Ovary (tissue), 9 donors: ENCODE data around the gene SCYGR4. TPM values are rescaled to one million over a fixed set of nuclear protein-coding genes. Genes with fewer than 3 reads are reported as not detected.

Experiments used
- DNase-seq, 5 donors: peaks; one replicate each; pipeline ENCODE4 v3.0.0-alpha.2; 2019 to 2020
- H3K27ac ChIP-seq, 2 donors: fragments of 200-600 bp; one replicate each; pipeline versions ENCODE4 v1.5.1 to v1.8.0; 2019 to 2022
- H3K27me3 ChIP-seq: fragments of 200-600 bp; one replicate; pipeline ENCODE4 v1.8.0; 2022
- H3K36me3 ChIP-seq: fragments of 200-600 bp; sonication (generic); one replicate; pipeline ENCODE4 v1.5.1; 2019
- H3K4me1 ChIP-seq: one replicate; pipeline ENCODE4 v1.8.1; 2013; ENCODE audit warnings: mild to moderate bottlenecking, moderate library complexity; ENCODE audit not compliant: insufficient read depth
- H3K4me3 ChIP-seq: fragments of 200-600 bp; sonication (generic); one replicate; pipeline ENCODE4 v1.5.1; 2017
- H3K9me3 ChIP-seq, 2 donors: fragments of 200-600 bp in 1 of 2; sonication (generic) in 1 of 2; one replicate each; pipeline versions ENCODE4 v1.5.1 to v1.8.1; 2013 to 2019; ENCODE audit warnings: mild to moderate bottlenecking in 1 of 2, moderate library complexity in 1 of 2
- CTCF ChIP-seq, 3 donors: fragments of 450-650 bp in 2 of 3; fragments of 200-600 bp in 1 of 3; IDR thresholded peaks; one replicate each; pipeline versions ENCODE4 v1.5.1 to v1.8.0; 2016 to 2022; ENCODE audit warnings: antibody characterized with exemption in 3 of 3, mild to moderate bottlenecking in 1 of 3
- EP300 ChIP-seq: sonication (generic); formaldehyde crosslinking; IDR thresholded peaks from one replicate; pipeline ENCODE4 v1.6.1; 2017; ENCODE audit warnings: antibody characterized with exemption
- POLR2A ChIP-seq: fragments of 450-650 bp; IDR thresholded peaks from one replicate; pipeline ENCODE4 v1.6.1; 2017; ENCODE audit warnings: antibody characterized with exemption, mild to moderate bottlenecking, moderate library complexity
- WGBS, 3 donors: extraction: QIAGEN DNeasy Blood & Tissue Kit in 1 of 3; methylation state at CpG; one replicate each; pipeline versions ENCODE4 v1.1.5 to v1.1.7; 2013 to 2017; 5-methylcytosine and 5-hydroxymethylcytosine counted together
- intact Hi-C, 4 donors: fragments of 100-400 bp; cut with DNase I; formaldehyde crosslinking; loops; one replicate each; pipeline versions ENCODE4 v1.11.0 to v1.15.1; 2022 to 2023
- polyA plus RNA-seq, 2 donors: library from polyadenylated mRNA; stranded (reverse); fragments of 200-250 nt in 1 of 2; fragments of 350-450 nt in 1 of 2; fragmentation: Illumina TruSeq in 1 of 2; extraction: RNeasy Lipid Tissue Mini Kit (QIAGEN cat#74804) in 1 of 2; gene quantifications; one replicate each; pipeline ENCODE4 v1.2.3, GENCODE V29; 2013 to 2014
- total RNA-seq, 7 donors: library from RNA; depleted of rRNA in 2 of 7; stranded (reverse); fragments of >200 nt in 2 of 7; fragmentation: NEBNext Ultra II Directional in 3 of 7; extraction: Animal tissue kit (Norgen Biotek cat#: 25700) in 3 of 7; gene quantifications; one replicate each; pipeline versions ENCODE4 v1.1.0 to v1.2.4, GENCODE V29; 2016 to 2023
- donor health status: DM: no; HTN: no; CAD: no; lungs with moderate emphysema.
- donor health status: DM: no; HTN: no; CAD: no.
- donor health status: Bipolar disorder and iron deficiency.
- donor health status: DM: yes; HTN: yes; CAD: no.
- donor health status: DM: no; HTN: no; CAD: no.
- donor health status: DM: yes; HTN: yes; CAD: no.

The SCYGR4 gene
- total and polyA plus RNA-seq, 9 donors = not detected

- TF ChIP-seq CTCF (IDR thresholded peaks at IDR 0.05) = no peak
- no peak for TF ChIP-seq EP300
- no peak for TF ChIP-seq POLR2A
- intact Hi-C loops = no loop called here
- no peak for DNase-seq
- Histone ChIP-seq H3K9me3 (no peaks in the 10 kb centered on the region), H3K4me3 (no peak overlapping the region), H3K36me3 (no peaks in the 10 kb centered on the region), H3K27ac (no peak overlapping the region), H3K27me3 (no peaks in the 10 kb centered on the region), H3K4me1 (no peaks in the 10 kb centered on the region)
- WGBS, 3 donors = 79 to 83% (median 81%) methylated on average over 3 of the region's 3 CpGs
These were observed 14.9 kb upstream of the SCYGR4 start for GRCh38 chr2:227602358-227602757.

- no peak for DNase-seq
- Histone ChIP-seq H3K36me3 (no peaks in the 10 kb centered on the region), H3K4me1 (no peaks in the 10 kb centered on the region), H3K27me3 (no peaks in the 10 kb centered on the region), H3K4me3 (no peak overlapping the region), H3K9me3 (no peaks in the 10 kb centered on the region), H3K27ac (no peak overlapping the region)
- intact Hi-C loops = no loop called here
- TF ChIP-seq CTCF (IDR thresholded peaks at IDR 0.05) = no peak
- TF ChIP-seq EP300 = no peak
- no peak for TF ChIP-seq POLR2A
- 36 to 61% (median 57%) methylated on average over 1 of the region's 1 CpG for WGBS, 3 donors
These were observed 10.8 kb upstream of the SCYGR4 start for GRCh38 chr2:227606476-227606875.

- no peak for DNase-seq
- no peak overlapping the region for H3K4me3 ChIP-seq
These were observed 9.4 kb upstream of the SCYGR4 start for GRCh38 chr2:227607941-227608340.

GRCh38 chr2:227608561-227609338, 8.5 kb upstream of the SCYGR4 start:
- no peaks in the 10 kb centered on the region for H3K27me3 ChIP-seq
- H3K36me3 ChIP-seq = no peaks in the 10 kb centered on the region
- WGBS, 3 donors = 81 to 85% (median 85%) methylated on average over 16 of the region's 16 CpGs
- no peak overlapping the region for H3K4me3 ChIP-seq
- no peak for TF ChIP-seq EP300
- no peak for TF ChIP-seq POLR2A
- no peak for TF ChIP-seq CTCF (IDR thresholded peaks at IDR 0.05)
- DNase-seq = no peak
- H3K9me3 ChIP-seq = no peaks in the 10 kb centered on the region
- no peaks in the 10 kb centered on the region for H3K4me1 ChIP-seq
- intact Hi-C loops = no loop called here
- H3K27ac ChIP-seq = no peak overlapping the region

More at GRCh38 chr2:227607941-227608340, 9.4 kb upstream of the SCYGR4 start:
- Histone ChIP-seq H3K9me3 (no peaks in the 10 kb centered on the region), H3K36me3 (no peaks in the 10 kb centered on the region), H3K27ac (no peak overlapping the region), H3K4me1 (no peaks in the 10 kb centered on the region), H3K27me3 (no peaks in the 10 kb centered on the region)
- TF ChIP-seq CTCF (IDR thresholded peaks at IDR 0.05) = no peak
- TF ChIP-seq POLR2A = no peak
- TF ChIP-seq EP300 = no peak
- intact Hi-C loops = no loop called here
- 36 to 62% (median 51%) methylated on average over 3 of the region's 3 CpGs for WGBS, 3 donors
